HL-60 (cell line): ENCODE data around the gene ITGA5.

Experiments
- DNase-seq, 2 experiments: peaks; one replicate each; pipeline ENCODE4 v3.0.0-alpha.2; 2010 to 2020; ENCODE audit warnings: low read depth in 1 of 2, low spot score in 1 of 2
- H3K27ac ChIP-seq: fragments of 250-450 bp; sonication (Bioruptor Pico); replicated peaks from 2 replicates; pipeline ENCODE4 v1.5.1; 2020; ENCODE audit warnings: mild to moderate bottlenecking, moderate library complexity
- H3K27me3 ChIP-seq: fragments of 250-450 bp; sonication (Bioruptor Pico); 2 replicates; pipeline ENCODE4 v1.5.1; 2021; ENCODE audit warnings: mild to moderate bottlenecking, moderate library complexity; ENCODE audit not compliant: insufficient read depth, poor library complexity, severe bottlenecking
- H3K4me3 ChIP-seq: replicated peaks from 2 replicates; pipeline ENCODE4 v1.5.1; 2011; ENCODE audit warnings: mild to moderate bottlenecking, control low read depth, low read length; ENCODE audit not compliant: insufficient read depth
- GABPA ChIP-seq: IDR thresholded peaks from 2 replicates; pipeline ENCODE4 v1.6.1; 2012; ENCODE audit warnings: low read depth
- POLR2AphosphoS5 ChIP-seq: IDR thresholded peaks from 2 replicates; pipeline ENCODE4 v1.6.1; 2012; ENCODE audit warnings: low read depth
- SPI1 ChIP-seq: IDR thresholded peaks from 2 replicates; pipeline ENCODE4 v1.6.1; 2012; ENCODE audit warnings: low read depth, mild to moderate bottlenecking, borderline replicate concordance
- TF ChIP-seq, protein P1 (sequence below): IDR thresholded peaks from one replicate; pipeline ENCODE4 v1.5.1; 2011; ENCODE audit warnings: low read length, control low read depth, inconsistent platforms; ENCODE audit not compliant: insufficient read depth
- TF ChIP-seq, protein P2 (sequence below): IDR thresholded peaks from 2 replicates; pipeline ENCODE4 v1.6.1; 2012; ENCODE audit warnings: low read depth; ENCODE audit not compliant: insufficient replicate concordance

ITGA5 gene

DNA sequence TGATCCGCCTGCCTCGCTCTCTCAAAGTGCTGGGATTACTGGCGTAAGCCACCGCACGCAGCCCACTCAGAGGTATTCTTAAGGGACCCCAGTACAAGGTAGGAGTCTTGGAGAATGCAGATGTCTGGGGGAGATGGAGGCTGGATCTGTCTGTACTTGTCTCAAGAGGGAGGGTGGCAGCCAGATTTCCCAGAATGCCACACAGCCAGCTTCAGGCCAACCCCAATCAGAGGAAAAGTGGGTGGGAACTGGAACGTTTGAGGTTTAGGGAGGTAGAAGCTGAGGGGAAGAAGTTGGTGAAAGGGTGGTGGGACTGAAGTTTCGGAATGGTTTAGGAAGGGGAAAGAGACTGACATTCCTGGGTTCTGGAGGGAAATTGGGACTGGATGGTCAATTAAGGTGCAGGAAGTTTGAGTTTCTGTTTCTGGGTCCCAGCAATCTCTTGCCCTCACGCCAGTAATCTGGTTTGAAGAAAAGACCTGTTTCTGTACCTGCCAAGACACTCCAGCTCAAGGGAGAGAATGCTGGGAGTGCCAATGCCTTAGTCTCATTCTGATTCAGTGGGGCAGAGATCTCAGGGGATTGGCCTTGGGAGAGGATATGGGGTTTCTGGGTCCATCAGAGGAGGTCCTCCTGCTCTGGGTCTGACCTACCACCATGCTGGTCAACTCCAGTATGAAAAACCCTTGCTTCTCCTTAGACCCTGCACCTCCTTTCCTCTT lies 26.4 kb downstream of the ITGA5 start:
- no peak overlapping the region for H3K4me3 ChIP-seq
- no peaks in the 10 kb centered on the region for H3K27me3 ChIP-seq
- TF ChIP-seq, protein P1, sequence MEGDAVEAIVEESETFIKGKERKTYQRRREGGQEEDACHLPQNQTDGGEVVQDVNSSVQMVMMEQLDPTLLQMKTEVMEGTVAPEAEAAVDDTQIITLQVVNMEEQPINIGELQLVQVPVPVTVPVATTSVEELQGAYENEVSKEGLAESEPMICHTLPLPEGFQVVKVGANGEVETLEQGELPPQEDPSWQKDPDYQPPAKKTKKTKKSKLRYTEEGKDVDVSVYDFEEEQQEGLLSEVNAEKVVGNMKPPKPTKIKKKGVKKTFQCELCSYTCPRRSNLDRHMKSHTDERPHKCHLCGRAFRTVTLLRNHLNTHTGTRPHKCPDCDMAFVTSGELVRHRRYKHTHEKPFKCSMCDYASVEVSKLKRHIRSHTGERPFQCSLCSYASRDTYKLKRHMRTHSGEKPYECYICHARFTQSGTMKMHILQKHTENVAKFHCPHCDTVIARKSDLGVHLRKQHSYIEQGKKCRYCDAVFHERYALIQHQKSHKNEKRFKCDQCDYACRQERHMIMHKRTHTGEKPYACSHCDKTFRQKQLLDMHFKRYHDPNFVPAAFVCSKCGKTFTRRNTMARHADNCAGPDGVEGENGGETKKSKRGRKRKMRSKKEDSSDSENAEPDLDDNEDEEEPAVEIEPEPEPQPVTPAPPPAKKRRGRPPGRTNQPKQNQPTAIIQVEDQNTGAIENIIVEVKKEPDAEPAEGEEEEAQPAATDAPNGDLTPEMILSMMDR = no peak
- TF ChIP-seq SPI1 = no peak
- TF ChIP-seq GABPA = no peak
- TF ChIP-seq, protein P2, sequence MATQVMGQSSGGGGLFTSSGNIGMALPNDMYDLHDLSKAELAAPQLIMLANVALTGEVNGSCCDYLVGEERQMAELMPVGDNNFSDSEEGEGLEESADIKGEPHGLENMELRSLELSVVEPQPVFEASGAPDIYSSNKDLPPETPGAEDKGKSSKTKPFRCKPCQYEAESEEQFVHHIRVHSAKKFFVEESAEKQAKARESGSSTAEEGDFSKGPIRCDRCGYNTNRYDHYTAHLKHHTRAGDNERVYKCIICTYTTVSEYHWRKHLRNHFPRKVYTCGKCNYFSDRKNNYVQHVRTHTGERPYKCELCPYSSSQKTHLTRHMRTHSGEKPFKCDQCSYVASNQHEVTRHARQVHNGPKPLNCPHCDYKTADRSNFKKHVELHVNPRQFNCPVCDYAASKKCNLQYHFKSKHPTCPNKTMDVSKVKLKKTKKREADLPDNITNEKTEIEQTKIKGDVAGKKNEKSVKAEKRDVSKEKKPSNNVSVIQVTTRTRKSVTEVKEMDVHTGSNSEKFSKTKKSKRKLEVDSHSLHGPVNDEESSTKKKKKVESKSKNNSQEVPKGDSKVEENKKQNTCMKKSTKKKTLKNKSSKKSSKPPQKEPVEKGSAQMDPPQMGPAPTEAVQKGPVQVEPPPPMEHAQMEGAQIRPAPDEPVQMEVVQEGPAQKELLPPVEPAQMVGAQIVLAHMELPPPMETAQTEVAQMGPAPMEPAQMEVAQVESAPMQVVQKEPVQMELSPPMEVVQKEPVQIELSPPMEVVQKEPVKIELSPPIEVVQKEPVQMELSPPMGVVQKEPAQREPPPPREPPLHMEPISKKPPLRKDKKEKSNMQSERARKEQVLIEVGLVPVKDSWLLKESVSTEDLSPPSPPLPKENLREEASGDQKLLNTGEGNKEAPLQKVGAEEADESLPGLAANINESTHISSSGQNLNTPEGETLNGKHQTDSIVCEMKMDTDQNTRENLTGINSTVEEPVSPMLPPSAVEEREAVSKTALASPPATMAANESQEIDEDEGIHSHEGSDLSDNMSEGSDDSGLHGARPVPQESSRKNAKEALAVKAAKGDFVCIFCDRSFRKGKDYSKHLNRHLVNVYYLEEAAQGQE = no peak
- no peak for TF ChIP-seq POLR2AphosphoS5
- DNase-seq = no peak
- H3K27ac ChIP-seq = peak overlapping the region; percentile 50; the same call in 1 of the 2 replicates

DNA sequence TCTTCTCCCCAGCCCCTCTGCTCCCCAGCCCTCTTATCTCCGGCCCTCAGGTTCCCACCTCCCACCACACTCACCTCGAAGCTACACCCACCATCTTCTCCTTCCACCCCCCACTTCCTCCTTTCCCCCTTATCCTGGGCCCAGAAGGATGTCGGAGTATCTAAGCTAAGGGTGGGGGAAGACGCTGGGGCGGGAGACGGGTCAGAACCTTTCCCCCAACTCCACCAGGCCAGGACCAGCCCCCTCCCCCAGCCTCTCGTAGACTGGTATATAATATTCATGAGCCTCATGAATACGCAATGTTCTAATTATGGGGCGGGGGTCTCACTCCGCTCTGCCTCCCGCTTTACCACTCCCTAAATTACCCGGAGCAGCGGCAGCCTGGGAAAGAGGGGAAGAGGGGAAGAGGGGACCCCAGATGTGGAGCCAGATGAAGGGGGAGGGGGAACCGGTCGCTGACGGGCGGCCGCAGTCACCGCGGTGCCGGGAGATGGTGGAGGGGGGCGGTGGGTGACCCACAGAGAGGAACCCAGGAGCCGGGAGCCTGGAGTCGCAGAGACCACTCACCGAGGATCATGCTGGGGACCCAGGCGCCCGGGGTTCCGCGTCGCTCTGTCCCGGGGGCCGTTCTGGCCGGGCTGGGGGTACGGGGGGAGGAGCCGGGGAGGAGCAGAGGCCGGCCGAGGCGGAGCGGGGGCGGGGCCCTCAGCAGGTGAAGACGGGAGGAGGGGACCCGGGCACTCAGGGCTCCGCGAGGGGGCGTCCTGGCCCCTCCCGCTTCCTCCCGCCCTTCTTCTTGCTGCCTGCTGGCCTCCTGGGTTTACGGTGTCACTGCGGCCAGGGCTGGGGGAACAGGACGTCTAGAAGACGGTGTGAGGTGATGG lies 28.2 kb downstream of the ITGA5 start:
- Histone ChIP-seq H3K4me3 (no peak overlapping the region), H3K27me3 (no peaks in the 10 kb centered on the region), H3K27ac (no peak overlapping the region)
- no peak for DNase-seq
- TF ChIP-seq GABPA (no peak), SPI1 (peak; percentile 20; the same call in 1 of the 2 replicates)

DNA sequence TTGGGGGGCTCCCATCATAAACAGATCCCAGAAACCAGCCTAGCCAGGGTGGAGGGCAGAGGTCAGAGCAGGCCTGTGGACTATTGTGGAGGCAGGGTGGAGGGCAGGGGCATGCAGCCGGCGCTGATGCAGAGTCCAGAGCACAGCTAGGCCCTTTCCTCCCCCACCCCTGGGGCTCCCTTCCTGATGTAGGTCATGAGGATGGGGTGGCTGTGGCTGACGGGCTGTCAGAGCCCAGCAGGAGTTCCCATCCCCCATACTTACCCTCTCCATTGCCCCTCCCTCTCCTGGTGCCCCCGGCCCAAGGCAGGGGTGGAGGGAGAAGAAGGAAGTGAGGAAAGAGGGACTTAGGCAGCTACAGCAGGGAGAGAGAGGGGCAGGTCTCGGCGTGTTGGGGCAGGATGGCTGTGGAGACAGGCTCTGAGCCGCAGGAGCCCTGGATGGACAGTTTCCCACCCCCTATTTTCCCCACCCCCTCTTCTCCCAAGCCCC lies 28.8 kb downstream of the ITGA5 start:
- Histone ChIP-seq H3K27ac (no peak overlapping the region), H3K27me3 (no peaks in the 10 kb centered on the region), H3K4me3 (no peak overlapping the region)
- no peak for DNase-seq
- TF ChIP-seq SPI1 (no peak), POLR2AphosphoS5 (no peak)
- TF ChIP-seq, protein P2 = no peak

DNA sequence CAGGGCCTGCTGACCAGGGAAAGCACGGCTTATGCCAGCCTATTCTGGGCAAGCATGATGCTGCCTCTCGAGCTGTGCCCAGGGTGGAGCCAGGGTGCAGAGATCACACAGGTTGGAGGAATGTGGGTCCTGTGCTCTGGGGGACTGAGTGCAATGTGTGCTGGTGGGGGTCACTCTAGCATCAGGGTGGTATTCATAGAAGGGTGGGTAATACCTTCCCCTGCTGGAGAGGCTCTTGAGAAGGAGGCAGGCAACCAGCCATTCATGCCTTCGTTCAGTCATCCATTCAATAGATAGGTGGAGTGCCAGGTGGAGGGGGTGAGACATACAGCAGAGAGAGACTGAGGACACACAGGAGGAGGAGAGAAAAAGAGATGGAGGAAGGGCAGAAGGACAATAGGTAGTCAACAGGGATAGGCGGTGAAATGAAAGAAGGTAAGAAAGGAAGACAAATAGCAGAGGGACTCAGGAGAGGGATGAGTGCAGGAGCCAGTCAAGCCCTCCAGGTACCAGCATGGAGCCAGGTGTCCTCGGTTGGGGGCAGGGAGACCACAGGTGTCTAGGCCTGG lies 29.4 kb downstream of the ITGA5 start:
- DNase-seq = no peak
- H3K4me3 ChIP-seq = no peak overlapping the region
- TF ChIP-seq POLR2AphosphoS5 (no peak), GABPA (no peak), SPI1 (no peak)
- TF ChIP-seq, protein P1 = no peak
- TF ChIP-seq, protein P2 = no peak
- H3K27me3 ChIP-seq = no peaks in the 10 kb centered on the region
- no peak overlapping the region for H3K27ac ChIP-seq
